Ovary (tissue), 3 donors: ENCODE results near the gene MAP4.

Experiments
- CTCF ChIP-seq, 3 donors: fragments of 450-650 bp in 2 of 3; fragments of 200-600 bp in 1 of 3; IDR thresholded peaks; one replicate each; pipeline versions ENCODE4 v1.5.1 to v1.8.0; 2016 to 2022; ENCODE audit warnings: antibody characterized with exemption in 3 of 3, mild to moderate bottlenecking in 1 of 3
- EP300 ChIP-seq: sonication (generic); formaldehyde crosslinking; IDR thresholded peaks from one replicate; pipeline ENCODE4 v1.6.1; 2017; ENCODE audit warnings: antibody characterized with exemption
- POLR2A ChIP-seq: fragments of 450-650 bp; IDR thresholded peaks from one replicate; pipeline ENCODE4 v1.6.1; 2017; ENCODE audit warnings: antibody characterized with exemption, mild to moderate bottlenecking, moderate library complexity
- donor health status: DM: no; HTN: no; CAD: no.

- no peak for TF ChIP-seq POLR2A
- no peak for TF ChIP-seq CTCF (IDR thresholded peaks at IDR 0.05)
- TF ChIP-seq EP300, result no peak
Observed at GRCh38 chr3:47984075-47984728, 32.0 kb downstream of the MAP4 start.
